ENCODE data around the gene HCN4. TPM values are rescaled to one million over a fixed set of nuclear protein-coding genes. Genes with fewer than 3 reads are reported as not detected.

HCN4 gene
- total RNA-seq, 1 donor from 2014 or later = 3.8 TPM

DNA sequence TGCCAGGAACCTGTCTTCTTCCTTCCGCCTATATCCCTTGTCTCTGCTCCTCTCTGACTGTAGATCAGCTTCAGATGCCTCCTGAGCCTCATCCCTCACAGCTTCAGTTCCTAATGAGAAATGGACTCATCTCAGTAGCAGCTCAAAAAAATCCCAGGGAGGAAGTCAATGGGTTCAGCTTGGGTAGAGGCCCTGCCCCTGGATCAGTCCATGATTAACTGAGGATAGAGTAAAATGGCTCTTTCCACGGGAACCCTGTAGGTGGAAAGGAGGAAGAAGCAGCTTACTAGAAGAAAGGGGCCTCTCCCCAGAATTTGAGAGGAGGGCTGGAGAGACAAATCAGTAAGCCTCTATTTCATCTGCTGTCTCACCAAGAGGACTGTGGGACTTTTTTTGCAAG, 26.9 kb upstream of the HCN4 start:
- Mint-ChIP-seq H3K9me3 (no peaks in the 10 kb centered on the region), H3K4me3 (no peak overlapping the region), H3K4me1 (ENCODE audit: unreplicated experiment) (no peaks in the 10 kb centered on the region), H3K36me3 (no peaks in the 10 kb centered on the region), H3K27me3 (peaks cover 30% of the 10 kb centered on the region), H3K27ac (no peak overlapping the region)
- TF ChIP-seq, protein P1, sequence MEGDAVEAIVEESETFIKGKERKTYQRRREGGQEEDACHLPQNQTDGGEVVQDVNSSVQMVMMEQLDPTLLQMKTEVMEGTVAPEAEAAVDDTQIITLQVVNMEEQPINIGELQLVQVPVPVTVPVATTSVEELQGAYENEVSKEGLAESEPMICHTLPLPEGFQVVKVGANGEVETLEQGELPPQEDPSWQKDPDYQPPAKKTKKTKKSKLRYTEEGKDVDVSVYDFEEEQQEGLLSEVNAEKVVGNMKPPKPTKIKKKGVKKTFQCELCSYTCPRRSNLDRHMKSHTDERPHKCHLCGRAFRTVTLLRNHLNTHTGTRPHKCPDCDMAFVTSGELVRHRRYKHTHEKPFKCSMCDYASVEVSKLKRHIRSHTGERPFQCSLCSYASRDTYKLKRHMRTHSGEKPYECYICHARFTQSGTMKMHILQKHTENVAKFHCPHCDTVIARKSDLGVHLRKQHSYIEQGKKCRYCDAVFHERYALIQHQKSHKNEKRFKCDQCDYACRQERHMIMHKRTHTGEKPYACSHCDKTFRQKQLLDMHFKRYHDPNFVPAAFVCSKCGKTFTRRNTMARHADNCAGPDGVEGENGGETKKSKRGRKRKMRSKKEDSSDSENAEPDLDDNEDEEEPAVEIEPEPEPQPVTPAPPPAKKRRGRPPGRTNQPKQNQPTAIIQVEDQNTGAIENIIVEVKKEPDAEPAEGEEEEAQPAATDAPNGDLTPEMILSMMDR (conservative IDR thresholded peaks at IDR 0.05) = no peak
- DNase-seq (ENCODE audit: extremely low spot score, unreplicated experiment) = no peak

DNA sequence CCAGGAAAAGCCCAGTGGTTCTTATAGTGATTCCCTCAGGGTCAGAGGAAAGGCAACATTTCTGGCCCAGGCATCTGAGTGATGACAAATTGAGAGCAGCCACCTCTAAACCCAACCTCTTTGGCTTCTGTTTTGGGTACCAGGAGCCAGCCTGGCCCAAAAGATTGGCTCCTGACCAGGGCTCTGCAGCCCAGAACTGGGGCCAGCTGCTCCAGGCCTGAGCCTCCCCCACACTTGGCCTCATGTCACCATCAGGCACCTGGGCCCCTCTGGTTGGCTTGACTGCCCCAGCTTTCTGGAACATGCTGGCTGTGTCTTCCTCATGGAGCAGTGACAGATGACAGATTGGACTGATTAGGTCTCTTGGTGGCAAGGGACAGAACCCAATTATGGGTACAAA, 26.0 kb upstream of the HCN4 start:
- Mint-ChIP-seq H3K27ac (no peak overlapping the region), H3K36me3 (no peaks in the 10 kb centered on the region), H3K4me3 (no peak overlapping the region), H3K9me3 (no peaks in the 10 kb centered on the region), H3K27me3 (peaks cover 35% of the 10 kb centered on the region), H3K4me1 (ENCODE audit: unreplicated experiment) (no peaks in the 10 kb centered on the region)
- TF ChIP-seq, protein P1 (conservative IDR thresholded peaks at IDR 0.05) = no peak
- DNase-seq (ENCODE audit: extremely low spot score, unreplicated experiment) = no peak

DNA sequence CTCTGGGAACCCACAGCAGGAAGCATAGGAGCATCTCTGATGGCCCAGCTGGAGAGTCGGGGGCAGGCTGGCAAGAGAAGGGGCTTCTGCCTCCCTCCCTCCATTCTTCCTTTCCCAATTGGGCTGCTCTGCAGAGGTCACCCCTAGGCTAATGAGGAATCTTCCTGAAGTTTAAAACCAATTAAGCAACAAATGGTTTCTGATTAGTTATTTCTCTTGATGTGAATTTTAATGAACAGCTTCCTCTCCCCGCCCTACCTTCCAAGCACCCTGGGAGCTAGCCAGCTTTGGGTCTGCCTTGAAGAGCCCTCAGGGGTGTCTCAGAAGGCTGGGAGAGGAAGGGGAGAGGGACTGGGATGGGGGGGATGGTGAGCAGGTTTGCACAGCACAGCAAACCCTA, 24.6 kb upstream of the HCN4 start:
- DNase-seq (ENCODE audit: extremely low spot score, unreplicated experiment) = no peak
- Mint-ChIP-seq H3K27me3 (peaks cover 38% of the 10 kb centered on the region), H3K36me3 (no peaks in the 10 kb centered on the region), H3K4me1 (ENCODE audit: unreplicated experiment) (no peaks in the 10 kb centered on the region), H3K4me3 (no peak overlapping the region), H3K9me3 (peaks cover 3% of the 10 kb centered on the region), H3K27ac (no peak overlapping the region)
- TF ChIP-seq, protein P1 (conservative IDR thresholded peaks at IDR 0.05) = no peak

DNA sequence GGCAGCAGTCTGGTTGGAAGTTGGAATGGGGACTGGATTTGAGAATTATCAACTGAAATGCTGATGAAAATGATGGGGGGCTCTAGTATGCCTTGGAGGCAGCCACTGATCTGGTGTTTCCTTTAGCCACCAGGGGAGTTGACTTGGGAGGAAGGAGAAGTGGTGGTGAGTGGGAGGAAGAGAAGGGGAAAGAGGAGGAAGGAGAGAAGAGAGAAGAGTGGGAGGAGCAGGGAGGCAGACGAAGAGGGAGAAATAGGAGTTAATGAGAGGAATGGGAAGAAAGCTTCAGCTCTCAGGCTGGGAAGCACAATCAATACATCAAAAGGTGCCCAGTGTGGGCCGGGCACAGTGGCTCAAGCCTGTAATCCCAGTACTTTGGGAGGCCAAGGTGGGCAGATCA, 23.3 kb upstream of the HCN4 start:
- Mint-ChIP-seq H3K4me1 (ENCODE audit: unreplicated experiment) (no peaks in the 10 kb centered on the region), H3K36me3 (no peaks in the 10 kb centered on the region), H3K4me3 (no peak overlapping the region), H3K27ac (no peak overlapping the region), H3K27me3 (peaks cover 47% of the 10 kb centered on the region), H3K9me3 (peaks cover 5% of the 10 kb centered on the region)
- DNase-seq (ENCODE audit: extremely low spot score, unreplicated experiment) = no peak
- TF ChIP-seq, protein P1 (conservative IDR thresholded peaks at IDR 0.05) = no peak

DNA sequence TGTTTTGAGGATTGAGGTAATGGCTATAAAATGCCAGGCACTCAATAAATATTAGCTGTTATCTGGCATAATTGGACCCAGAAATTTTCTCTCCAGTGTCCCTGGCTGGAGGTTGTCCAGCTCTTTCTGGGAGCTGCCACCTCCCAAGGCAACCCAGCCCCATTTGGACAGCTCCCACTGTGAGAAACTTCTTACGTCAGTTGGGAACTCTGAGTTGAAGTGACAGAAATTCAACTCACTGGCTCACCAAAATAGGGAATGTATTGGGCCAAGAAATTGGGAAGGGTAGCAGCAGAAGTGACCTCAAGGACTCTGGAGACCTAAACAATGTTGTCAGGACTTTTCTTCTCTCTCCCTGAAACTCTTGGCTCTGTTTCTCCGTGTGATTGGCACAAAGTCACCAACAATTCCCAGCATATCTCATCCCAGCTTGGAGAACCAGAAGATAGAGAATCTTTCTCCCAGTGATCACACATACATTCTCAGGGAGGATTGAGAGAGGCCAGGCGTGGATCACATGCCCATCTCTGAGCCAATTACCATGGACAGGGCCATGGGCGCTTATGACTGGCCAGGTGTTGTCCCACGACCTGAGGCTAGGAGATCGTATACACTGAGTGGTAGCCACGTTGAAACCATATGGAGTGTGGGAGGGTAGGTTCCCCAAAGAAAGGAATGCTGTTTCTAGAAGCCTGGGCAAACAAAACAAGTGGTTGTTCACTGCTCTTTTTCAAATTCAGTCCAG, 22.5 kb upstream of the HCN4 start:
- TF ChIP-seq, protein P1 (conservative IDR thresholded peaks at IDR 0.05) = no peak
- DNase-seq (ENCODE audit: extremely low spot score, unreplicated experiment) = no peak
- H3K4me3 Mint-ChIP-seq = no peak overlapping the region
- no peaks in the 10 kb centered on the region for H3K4me1 Mint-ChIP-seq (ENCODE audit: unreplicated experiment)
- no peaks in the 10 kb centered on the region for H3K36me3 Mint-ChIP-seq
- peaks cover 51% of the 10 kb centered on the region for H3K27me3 Mint-ChIP-seq
- no peak overlapping the region for H3K27ac Mint-ChIP-seq
- H3K9me3 Mint-ChIP-seq = peaks cover 5% of the 10 kb centered on the region
